DMS114 treated with DMSO at 0.1 percent for 48 hours (cell line): Measurements from ENCODE around the gene PRTN3.

Source experiments
- DNase-seq: peaks from one replicate; lab custom pipeline; 2025; ENCODE audit not compliant: unreplicated experiment; lab: John Stamatoyannopoulos, UW

Gene PRTN3

DNA sequence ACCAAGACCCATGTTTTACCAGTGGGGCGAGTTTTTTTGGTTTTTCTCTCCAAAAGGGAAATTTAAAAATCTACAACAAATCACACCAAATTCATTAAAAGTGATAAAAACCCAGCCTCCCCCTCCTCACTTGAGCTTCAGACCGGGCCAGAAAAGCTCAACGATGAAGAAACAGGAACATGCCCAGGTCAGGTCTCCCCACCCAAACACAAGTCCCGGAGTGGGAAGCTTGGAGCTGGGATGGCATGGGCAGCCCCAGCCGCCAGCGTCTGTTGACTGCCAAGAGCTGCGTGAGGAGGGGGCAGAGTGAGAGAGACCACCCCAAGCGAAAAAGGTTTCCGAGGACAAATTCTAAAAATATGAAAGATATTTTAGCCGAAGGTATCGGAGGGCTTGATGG is 56.2 kb downstream of the PRTN3 start:
- DNase-seq = no peak

DNA sequence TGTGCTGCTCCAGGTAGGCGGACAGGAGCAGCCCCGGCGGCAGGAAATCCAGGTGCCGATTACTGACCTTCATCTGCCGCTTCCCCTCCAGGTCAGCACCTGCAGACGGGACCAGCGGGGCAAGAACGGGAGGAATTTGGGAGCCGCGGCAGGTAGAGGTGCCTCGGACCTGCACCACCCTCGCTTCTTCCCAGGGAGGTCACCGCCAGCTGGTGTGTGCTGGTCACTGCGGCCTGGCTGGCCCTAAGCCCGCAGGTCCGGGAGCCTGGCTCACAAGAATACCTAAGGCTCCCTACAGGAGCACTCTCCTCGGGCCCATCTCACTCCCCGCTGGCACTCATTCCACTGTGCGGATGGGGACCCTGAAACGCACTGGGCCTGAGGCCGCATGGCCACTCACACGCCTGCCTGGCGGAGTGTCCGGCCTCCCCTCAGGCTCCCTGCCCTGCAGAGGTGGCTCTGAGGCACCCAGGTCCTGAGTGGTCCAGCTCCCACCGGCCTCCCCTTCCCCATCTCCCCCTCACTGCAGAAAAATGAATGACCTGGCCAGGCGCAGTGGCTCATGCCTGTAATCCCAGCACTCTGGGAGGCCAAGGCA is 56.7 kb downstream of the PRTN3 start:
- no peak for DNase-seq
